Prostate gland (tissue), 2 donors: ENCODE measurements around the gene OR51I1. TPM values are rescaled to one million over a fixed set of nuclear protein-coding genes. Genes with fewer than 3 reads are reported as not detected.

Experiments used
- DNase-seq: peaks from one replicate; pipeline ENCODE4 v3.0.0-alpha.2; 2019; ENCODE audit warnings: low spot score
- H3K27ac ChIP-seq, 2 donors: fragments of 200-600 bp; sonication (generic); 2 replicates each; pipeline ENCODE4 v1.5.1; 2017 to 2019
- H3K27me3 ChIP-seq: fragments of 200-600 bp; sonication (generic); replicated peaks from 2 replicates; pipeline ENCODE4 v1.5.1; 2019; ENCODE audit not compliant: insufficient read depth
- H3K36me3 ChIP-seq, 2 donors: fragments of 200-600 bp; sonication (generic); 1 replicate in 1 of 2; 2 replicates in 1 of 2; pipeline versions ENCODE4 v1.5.1 to v1.8.1; 2017 to 2019
- H3K4me1 ChIP-seq: fragments of 200-600 bp; sonication (generic); replicated peaks from 2 replicates; pipeline ENCODE4 v1.5.1; 2019
- H3K4me3 ChIP-seq, 2 donors: fragments of 200-600 bp; sonication (generic); 2 replicates each; pipeline ENCODE4 v1.5.1; 2017 to 2019
- H3K9me3 ChIP-seq: fragments of 200-600 bp; sonication (generic); 2 replicates; pipeline ENCODE4 v1.5.1; 2017
- POLR2A ChIP-seq: fragments of 450-650 bp; IDR thresholded peaks from one replicate; pipeline ENCODE4 v1.6.1; 2016; ENCODE audit warnings: antibody characterized with exemption, mild to moderate bottlenecking
- POLR2AphosphoS5 ChIP-seq: sonication (generic); formaldehyde crosslinking; IDR thresholded peaks from one replicate; pipeline ENCODE4 v1.6.1; 2017; ENCODE audit warnings: antibody characterized with exemption
- WGBS: methylation state at CpG from one replicate; pipeline ENCODE4 v1.1.5; 2018; 5-methylcytosine and 5-hydroxymethylcytosine counted together
- intact Hi-C: fragments of 100-400 bp; cut with DNase I; formaldehyde crosslinking; loops from one replicate; pipeline ENCODE4 v1.14.2; 2022
- total RNA-seq, 2 donors: library from RNA; depleted of rRNA; stranded (reverse); fragments of >200 nt; gene quantifications; one replicate each; pipeline ENCODE4 v1.1.0, GENCODE V29; 2016
- TF ChIP-seq, protein P1 (sequence below), 4 experiments: fragments of 200-600 bp in 2 of 4; fragments of 450-650 bp in 2 of 4; sonication (generic) in 2 of 4; IDR thresholded peaks; 1 replicate in 3 of 4; 2 replicates in 1 of 4; pipeline ENCODE4 v1.5.1; 2016 to 2019; ENCODE audit warnings: antibody characterized with exemption in 4 of 4, mild to moderate bottlenecking in 2 of 4, moderate library complexity in 2 of 4

OR51I1 gene
- total RNA-seq, 2 donors from 2014 or later, result 1.1 TPM; not detected in 1

GRCh38 chr11:5460983-5461621 lies 19.8 kb upstream of the OR51I1 start:
- Histone ChIP-seq H3K27ac (no peak overlapping the region), H3K4me3 (no peak overlapping the region), H3K36me3 (no peaks in the 10 kb centered on the region), H3K4me1 (no peaks in the 10 kb centered on the region), H3K27me3 (no peaks in the 10 kb centered on the region), H3K9me3 (no peaks in the 10 kb centered on the region)
- intact Hi-C loops, result no loop called here
- no peak for DNase-seq
- TF ChIP-seq POLR2AphosphoS5 (no peak), POLR2A (no peak)
- TF ChIP-seq, protein P1, sequence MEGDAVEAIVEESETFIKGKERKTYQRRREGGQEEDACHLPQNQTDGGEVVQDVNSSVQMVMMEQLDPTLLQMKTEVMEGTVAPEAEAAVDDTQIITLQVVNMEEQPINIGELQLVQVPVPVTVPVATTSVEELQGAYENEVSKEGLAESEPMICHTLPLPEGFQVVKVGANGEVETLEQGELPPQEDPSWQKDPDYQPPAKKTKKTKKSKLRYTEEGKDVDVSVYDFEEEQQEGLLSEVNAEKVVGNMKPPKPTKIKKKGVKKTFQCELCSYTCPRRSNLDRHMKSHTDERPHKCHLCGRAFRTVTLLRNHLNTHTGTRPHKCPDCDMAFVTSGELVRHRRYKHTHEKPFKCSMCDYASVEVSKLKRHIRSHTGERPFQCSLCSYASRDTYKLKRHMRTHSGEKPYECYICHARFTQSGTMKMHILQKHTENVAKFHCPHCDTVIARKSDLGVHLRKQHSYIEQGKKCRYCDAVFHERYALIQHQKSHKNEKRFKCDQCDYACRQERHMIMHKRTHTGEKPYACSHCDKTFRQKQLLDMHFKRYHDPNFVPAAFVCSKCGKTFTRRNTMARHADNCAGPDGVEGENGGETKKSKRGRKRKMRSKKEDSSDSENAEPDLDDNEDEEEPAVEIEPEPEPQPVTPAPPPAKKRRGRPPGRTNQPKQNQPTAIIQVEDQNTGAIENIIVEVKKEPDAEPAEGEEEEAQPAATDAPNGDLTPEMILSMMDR (IDR thresholded peaks at IDR 0.05), result no peak
- 97% methylated on average over 14 of the region's 14 CpGs for WGBS

DNA sequence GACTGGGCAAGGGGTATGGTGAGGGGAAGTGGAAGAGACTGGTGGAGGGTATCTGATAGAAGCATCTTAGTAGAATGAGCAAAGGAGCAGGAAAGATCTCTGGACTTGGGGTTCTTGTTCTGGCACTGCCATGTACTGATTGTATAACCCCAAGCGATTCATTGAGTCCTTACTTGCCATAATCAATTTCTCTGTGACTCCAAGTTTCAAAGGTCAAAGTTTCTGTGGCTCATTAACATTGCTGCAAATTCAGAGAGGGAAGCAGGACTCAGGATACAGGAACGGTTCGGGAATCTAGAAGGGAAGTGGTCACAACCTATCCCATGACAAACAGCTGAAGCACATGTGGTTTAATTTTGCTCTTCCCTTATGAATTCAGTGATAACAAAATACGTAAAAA lies 8.1 kb upstream of the OR51I1 start:
- Histone ChIP-seq H3K9me3 (no peaks in the 10 kb centered on the region), H3K27me3 (no peaks in the 10 kb centered on the region), H3K4me3 (no peak overlapping the region), H3K27ac (no peak overlapping the region), H3K4me1 (no peaks in the 10 kb centered on the region), H3K36me3 (no peaks in the 10 kb centered on the region)
- TF ChIP-seq, protein P1 (IDR thresholded peaks at IDR 0.05), result no peak
- TF ChIP-seq POLR2AphosphoS5, result no peak
- no peak for DNase-seq
- intact Hi-C loops, result no loop called here
- 88% methylated on average over 4 of the region's 4 CpGs for WGBS

GRCh38 chr11:5449023-5449422 lies 7.7 kb upstream of the OR51I1 start, which contains the start of gene OR51I2:
TSS of gene OR51I2 (plus strand) at chr11:5449323. CDS start at chr11:5453489, 4,166 bp downstream.
- WGBS, result 100% methylated on average over 2 of the region's 2 CpGs
- H3K4me3 ChIP-seq, result no peak within 1 kb of the TSS
- no peak within 1 kb of the TSS for H3K27ac ChIP-seq
- intact Hi-C loops, result no loop called here
- no peaks in the 10 kb centered on the region for H3K9me3 ChIP-seq
- no peaks in the 10 kb centered on the region for H3K36me3 ChIP-seq
- H3K4me1 ChIP-seq, result no peaks in the 10 kb centered on the region
- no peak for DNase-seq
- no peaks in the 10 kb centered on the region for H3K27me3 ChIP-seq
- TF ChIP-seq, protein P1 (IDR thresholded peaks at IDR 0.05), result no peak
- TF ChIP-seq POLR2A, result no peak
- TF ChIP-seq POLR2AphosphoS5, result no peak

DNA sequence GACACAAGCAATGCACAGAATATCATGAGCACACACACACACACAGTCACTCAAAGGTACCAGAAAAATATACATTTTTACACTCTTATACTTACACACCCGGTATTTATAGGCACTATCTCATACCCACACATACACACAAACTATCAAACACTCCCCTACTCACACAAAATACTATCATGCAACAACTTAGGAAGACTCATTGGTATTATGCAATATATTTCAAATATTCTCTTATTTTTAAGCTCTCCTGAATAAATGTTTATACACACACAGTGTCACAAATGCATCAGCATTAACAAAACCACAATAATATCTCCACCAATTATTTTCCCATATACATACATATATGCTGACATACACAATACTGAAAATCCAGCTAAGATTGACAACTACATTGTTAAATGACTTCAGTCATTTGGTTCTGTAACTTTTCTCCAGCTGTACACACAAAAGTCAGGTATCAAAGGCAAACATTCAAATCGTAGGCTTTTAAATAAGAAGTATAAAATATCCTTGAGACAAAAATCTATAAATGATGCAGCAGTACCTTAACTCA lies 2.6 kb upstream of the OR51I1 start:
- WGBS, result 32% methylated on average over 2 of the region's 2 CpGs
- no peak overlapping the region for H3K4me3 ChIP-seq

More for the DNA sequence above, 2.6 kb upstream of the OR51I1 start:
- TF ChIP-seq POLR2AphosphoS5 (no peak), POLR2A (no peak)
- TF ChIP-seq, protein P1 (IDR thresholded peaks at IDR 0.05), result no peak
- H3K9me3 ChIP-seq, result no peaks in the 10 kb centered on the region
- no peaks in the 10 kb centered on the region for H3K36me3 ChIP-seq
- intact Hi-C loops, result no loop called here
- H3K4me1 ChIP-seq, result no peaks in the 10 kb centered on the region
- no peaks in the 10 kb centered on the region for H3K27me3 ChIP-seq
- no peak for DNase-seq
- no peak overlapping the region for H3K27ac ChIP-seq
